GM23338 (cell line): ENCODE data around the gene MYL4. TPM values are rescaled to one million over a fixed set of nuclear protein-coding genes. Genes with fewer than 3 reads are reported as not detected.

Experiments
- ATAC-seq: fragments of 200-7000 bp; cut with Tn5 transposase; 3 replicates; pipeline ENCODE4 v1.9.1; 2020
- DNase-seq: peaks from one replicate; pipeline ENCODE4 v3.0.0-alpha.2; 2015; ENCODE audit warnings: low spot score
- H2AFZ ChIP-seq: fragments of 200-600 bp; sonication (generic); 2 replicates; pipeline ENCODE4 v1.8.0; 2016; ENCODE audit warnings: antibody characterized with exemption, mild to moderate bottlenecking, moderate library complexity
- H3F3A ChIP-seq: fragments of 200-600 bp; sonication (generic); replicated peaks from 2 replicates; pipeline ENCODE4 v1.8.0; 2017; ENCODE audit warnings: antibody characterized with exemption, mixed run types, low read depth
- H3K27ac ChIP-seq: fragments of 200-600 bp; sonication (generic); 2 replicates; pipeline ENCODE4 v1.6.1; 2016; ENCODE audit warnings: low read depth
- H3K27me3 ChIP-seq: fragments of 200-600 bp; sonication (generic); 2 replicates; pipeline ENCODE4 v1.8.0; 2016; ENCODE audit warnings: mild to moderate bottlenecking, mixed run types, moderate library complexity; ENCODE audit not compliant: insufficient read depth
- H3K36me3 ChIP-seq: fragments of 200-600 bp; sonication (generic); 2 replicates; pipeline ENCODE4 v1.8.0; 2016; ENCODE audit warnings: mild to moderate bottlenecking; ENCODE audit not compliant: insufficient read depth
- H3K4me1 ChIP-seq: fragments of 200-600 bp; sonication (generic); 2 replicates; pipeline ENCODE4 v1.8.0; 2016; ENCODE audit warnings: mild to moderate bottlenecking, moderate library complexity; ENCODE audit not compliant: insufficient read depth
- H3K4me2 ChIP-seq: fragments of 200-600 bp; sonication (generic); 2 replicates; pipeline ENCODE4 v1.7.1; 2017; ENCODE audit warnings: mixed run types
- H3K4me3 ChIP-seq: fragments of 200-600 bp; sonication (generic); 2 replicates; pipeline ENCODE4 v1.6.1; 2016; ENCODE audit warnings: mixed run types
- H3K79me2 ChIP-seq: fragments of 200-600 bp; sonication (generic); replicated peaks from 2 replicates; pipeline ENCODE4 v1.8.0; 2017; ENCODE audit warnings: mild to moderate bottlenecking; ENCODE audit not compliant: insufficient read depth
- H3K9me2 ChIP-seq: fragments of 200-600 bp; sonication (generic); 2 replicates; pipeline ENCODE4 v1.8.0; 2017; ENCODE audit not compliant: insufficient read depth
- H4K20me1 ChIP-seq: fragments of 200-600 bp; sonication (generic); replicated peaks from 2 replicates; pipeline ENCODE4 v1.8.0; 2017; ENCODE audit warnings: mild to moderate bottlenecking; ENCODE audit not compliant: insufficient read depth
- H3K27ac Mint-ChIP-seq: 2 replicates; pipeline ENCODE4 v1.8.0; 2020; ENCODE audit warnings: inconsistent platforms, mild to moderate bottlenecking, moderate library complexity, mixed read lengths
- H3K27me3 Mint-ChIP-seq: 3 replicates; pipeline ENCODE4 v1.8.0; 2022; ENCODE audit warnings: low read depth, mild to moderate bottlenecking, moderate library complexity, mixed read lengths, inconsistent platforms; ENCODE audit not compliant: insufficient read depth, poor library complexity
- H3K36me3 Mint-ChIP-seq: 3 replicates; pipeline ENCODE4 v1.8.0; 2021; ENCODE audit warnings: low read depth, mild to moderate bottlenecking, inconsistent platforms, moderate library complexity, mixed read lengths
- H3K4me1 Mint-ChIP-seq: 3 replicates; pipeline ENCODE4 v1.8.0; 2020; ENCODE audit warnings: mild to moderate bottlenecking, inconsistent platforms, mixed read lengths
- H3K4me3 Mint-ChIP-seq: 3 replicates; pipeline ENCODE4 v1.8.0; 2021; ENCODE audit warnings: moderate library complexity, mild to moderate bottlenecking, inconsistent platforms, mixed read lengths
- H3K9me3 Mint-ChIP-seq: 3 replicates; pipeline ENCODE4 v1.8.0; 2020; ENCODE audit warnings: moderate library complexity, mild to moderate bottlenecking, inconsistent platforms, mixed read lengths
- CREB1 ChIP-seq: fragments of 250-450 bp; sonication (Bioruptor Pico); IDR thresholded peaks from 2 replicates; pipeline ENCODE4 v1.5.0; 2020; ENCODE audit warnings: low read depth, mild to moderate bottlenecking, moderate library complexity
- EZH2 ChIP-seq: fragments of 200-600 bp; sonication (generic); IDR thresholded peaks from one replicate; pipeline ENCODE4 v1.8.0; 2017; ENCODE audit warnings: antibody characterized with exemption, mild to moderate bottlenecking, low read depth; ENCODE audit not compliant: unreplicated experiment
- EZH2phosphoT487 ChIP-seq: fragments of 200-600 bp; sonication (generic); IDR thresholded peaks from one replicate; pipeline ENCODE4 v1.8.1; 2018; ENCODE audit warnings: antibody characterized with exemption; ENCODE audit not compliant: unreplicated experiment
- JUNB ChIP-seq: IDR thresholded peaks from one replicate; pipeline ENCODE4 v1.6.1; 2016; ENCODE audit warnings: antibody characterized with exemption; ENCODE audit not compliant: unreplicated experiment
- NANOG ChIP-seq: IDR thresholded peaks from 2 replicates; pipeline ENCODE4 v1.6.1; 2016; ENCODE audit warnings: antibody characterized with exemption, borderline replicate concordance
- POLR2AphosphoS5 ChIP-seq: IDR thresholded peaks from 2 replicates; pipeline ENCODE4 v1.6.1; 2016; ENCODE audit warnings: antibody characterized with exemption, low read depth
- STAT1 ChIP-seq: IDR thresholded peaks from one replicate; pipeline ENCODE4 v1.6.1; 2016; ENCODE audit warnings: antibody characterized with exemption; ENCODE audit not compliant: unreplicated experiment
- ZNF114 ChIP-seq: fragments of 250-450 bp; sonication (Bioruptor Pico); IDR thresholded peaks from 2 replicates; pipeline ENCODE4 v1.5.0; 2020; ENCODE audit warnings: mild to moderate bottlenecking, moderate library complexity
- ZNF331 ChIP-seq: fragments of 250-450 bp; sonication (Bioruptor Pico); IDR thresholded peaks from 2 replicates; pipeline ENCODE4 v1.5.0; 2020; ENCODE audit warnings: low read depth, mild to moderate bottlenecking, moderate library complexity
- polyA plus RNA-seq: library from polyadenylated mRNA; unstranded; fragments of >200 nt; fragmentation: Nextera tagmentation; extraction: Ambion mirVana; gene quantifications from 2 replicates; pipeline ENCODE4 v1.2.1, GENCODE V29; 2016
- total RNA-seq: library from RNA; depleted of rRNA; stranded (reverse); fragments of >200 nt; shearing (Covaris generic); gene quantifications from 2 replicates; pipeline ENCODE4 v1.2.3, GENCODE V29; 2014
- TF ChIP-seq, protein P1 (sequence below): fragments of 250-450 bp; sonication (Bioruptor Pico); IDR thresholded peaks from 2 replicates; pipeline ENCODE4 v1.5.0; 2020; ENCODE audit warnings: mild to moderate bottlenecking, moderate library complexity
- TF ChIP-seq, protein P2 (sequence below): IDR thresholded peaks from 2 replicates; pipeline ENCODE4 v1.6.1; 2016; ENCODE audit warnings: antibody characterized with exemption
- TF ChIP-seq, protein P3 (sequence below): IDR thresholded peaks from one replicate; pipeline ENCODE4 v1.6.1; 2018; ENCODE audit warnings: antibody characterized with exemption; ENCODE audit not compliant: unreplicated experiment
- TF ChIP-seq, protein P4 (sequence below), 2 experiments: fragments of 200-600 bp in 1 of 2; sonication (generic) in 1 of 2; conservative IDR thresholded peaks; 2 replicates each; pipeline versions ENCODE4 v1.5.1 to v1.6.1; 2016 to 2017; ENCODE audit warnings: antibody characterized with exemption in 2 of 2, low read depth in 2 of 2, mild to moderate bottlenecking in 2 of 2, moderate library complexity in 1 of 2

Gene MYL4
- total and polyA plus RNA-seq, 2 experiments from 2014 or later: 0.44 TPM; not detected in 1

DNA sequence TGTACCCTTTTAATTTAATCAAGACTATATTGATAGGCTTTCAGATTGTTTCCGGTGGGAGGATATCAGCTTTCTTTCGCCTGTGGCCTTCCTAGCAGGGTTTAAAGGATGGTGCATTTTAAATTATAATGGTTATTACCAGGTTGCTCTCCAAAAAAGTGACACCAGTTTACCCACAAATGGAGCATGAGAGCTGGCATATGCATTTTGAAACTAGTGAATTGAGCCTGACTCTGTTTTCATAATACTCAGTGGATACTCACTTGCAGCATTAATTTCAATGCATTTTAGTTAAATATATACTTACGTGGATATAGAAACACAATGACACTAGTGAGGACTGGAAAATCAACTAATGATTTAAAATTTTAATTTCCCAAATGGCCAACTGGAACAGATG lies 5.8 kb downstream of the MYL4 start:
- TF ChIP-seq, protein P1, sequence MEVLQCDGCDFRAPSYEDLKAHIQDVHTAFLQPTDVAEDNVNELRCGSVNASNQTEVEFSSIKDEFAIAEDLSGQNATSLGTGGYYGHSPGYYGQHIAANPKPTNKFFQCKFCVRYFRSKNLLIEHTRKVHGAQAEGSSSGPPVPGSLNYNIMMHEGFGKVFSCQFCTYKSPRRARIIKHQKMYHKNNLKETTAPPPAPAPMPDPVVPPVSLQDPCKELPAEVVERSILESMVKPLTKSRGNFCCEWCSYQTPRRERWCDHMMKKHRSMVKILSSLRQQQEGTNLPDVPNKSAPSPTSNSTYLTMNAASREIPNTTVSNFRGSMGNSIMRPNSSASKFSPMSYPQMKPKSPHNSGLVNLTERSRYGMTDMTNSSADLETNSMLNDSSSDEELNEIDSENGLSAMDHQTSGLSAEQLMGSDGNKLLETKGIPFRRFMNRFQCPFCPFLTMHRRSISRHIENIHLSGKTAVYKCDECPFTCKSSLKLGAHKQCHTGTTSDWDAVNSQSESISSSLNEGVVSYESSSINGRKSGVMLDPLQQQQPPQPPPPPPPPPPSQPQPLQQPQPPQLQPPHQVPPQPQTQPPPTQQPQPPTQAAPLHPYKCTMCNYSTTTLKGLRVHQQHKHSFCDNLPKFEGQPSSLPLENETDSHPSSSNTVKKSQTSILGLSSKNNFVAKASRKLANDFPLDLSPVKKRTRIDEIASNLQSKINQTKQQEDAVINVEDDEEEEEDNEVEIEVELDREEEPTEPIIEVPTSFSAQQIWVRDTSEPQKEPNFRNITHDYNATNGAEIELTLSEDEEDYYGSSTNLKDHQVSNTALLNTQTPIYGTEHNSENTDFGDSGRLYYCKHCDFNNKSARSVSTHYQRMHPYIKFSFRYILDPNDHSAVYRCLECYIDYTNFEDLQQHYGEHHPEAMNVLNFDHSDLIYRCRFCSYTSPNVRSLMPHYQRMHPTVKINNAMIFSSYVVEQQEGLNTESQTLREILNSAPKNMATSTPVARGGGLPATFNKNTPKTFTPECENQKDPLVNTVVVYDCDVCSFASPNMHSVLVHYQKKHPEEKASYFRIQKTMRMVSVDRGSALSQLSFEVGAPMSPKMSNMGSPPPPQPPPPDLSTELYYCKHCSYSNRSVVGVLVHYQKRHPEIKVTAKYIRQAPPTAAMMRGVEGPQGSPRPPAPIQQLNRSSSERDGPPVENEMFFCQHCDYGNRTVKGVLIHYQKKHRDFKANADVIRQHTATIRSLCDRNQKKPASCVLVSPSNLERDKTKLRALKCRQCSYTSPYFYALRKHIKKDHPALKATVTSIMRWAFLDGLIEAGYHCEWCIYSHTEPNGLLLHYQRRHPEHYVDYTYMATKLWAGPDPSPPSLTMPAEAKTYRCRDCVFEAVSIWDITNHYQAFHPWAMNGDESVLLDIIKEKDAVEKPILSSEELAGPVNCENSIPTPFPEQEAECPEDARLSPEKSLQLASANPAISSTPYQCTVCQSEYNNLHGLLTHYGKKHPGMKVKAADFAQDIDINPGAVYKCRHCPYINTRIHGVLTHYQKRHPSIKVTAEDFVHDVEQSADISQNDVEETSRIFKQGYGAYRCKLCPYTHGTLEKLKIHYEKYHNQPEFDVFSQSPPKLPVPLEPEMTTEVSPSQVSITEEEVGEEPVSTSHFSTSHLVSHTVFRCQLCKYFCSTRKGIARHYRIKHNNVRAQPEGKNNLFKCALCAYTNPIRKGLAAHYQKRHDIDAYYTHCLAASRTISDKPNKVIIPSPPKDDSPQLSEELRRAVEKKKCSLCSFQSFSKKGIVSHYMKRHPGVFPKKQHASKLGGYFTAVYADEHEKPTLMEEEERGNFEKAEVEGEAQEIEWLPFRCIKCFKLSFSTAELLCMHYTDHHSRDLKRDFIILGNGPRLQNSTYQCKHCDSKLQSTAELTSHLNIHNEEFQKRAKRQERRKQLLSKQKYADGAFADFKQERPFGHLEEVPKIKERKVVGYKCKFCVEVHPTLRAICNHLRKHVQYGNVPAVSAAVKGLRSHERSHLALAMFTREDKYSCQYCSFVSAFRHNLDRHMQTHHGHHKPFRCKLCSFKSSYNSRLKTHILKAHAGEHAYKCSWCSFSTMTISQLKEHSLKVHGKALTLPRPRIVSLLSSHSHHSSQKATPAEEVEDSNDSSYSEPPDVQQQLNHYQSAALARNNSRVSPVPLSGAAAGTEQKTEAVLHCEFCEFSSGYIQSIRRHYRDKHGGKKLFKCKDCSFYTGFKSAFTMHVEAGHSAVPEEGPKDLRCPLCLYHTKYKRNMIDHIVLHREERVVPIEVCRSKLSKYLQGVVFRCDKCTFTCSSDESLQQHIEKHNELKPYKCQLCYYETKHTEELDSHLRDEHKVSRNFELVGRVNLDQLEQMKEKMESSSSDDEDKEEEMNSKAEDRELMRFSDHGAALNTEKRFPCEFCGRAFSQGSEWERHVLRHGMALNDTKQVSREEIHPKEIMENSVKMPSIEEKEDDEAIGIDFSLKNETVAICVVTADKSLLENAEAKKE (CRISPR knock-in tag): no peak
- TF ChIP-seq JUNB: no peak
- TF ChIP-seq, protein P2, sequence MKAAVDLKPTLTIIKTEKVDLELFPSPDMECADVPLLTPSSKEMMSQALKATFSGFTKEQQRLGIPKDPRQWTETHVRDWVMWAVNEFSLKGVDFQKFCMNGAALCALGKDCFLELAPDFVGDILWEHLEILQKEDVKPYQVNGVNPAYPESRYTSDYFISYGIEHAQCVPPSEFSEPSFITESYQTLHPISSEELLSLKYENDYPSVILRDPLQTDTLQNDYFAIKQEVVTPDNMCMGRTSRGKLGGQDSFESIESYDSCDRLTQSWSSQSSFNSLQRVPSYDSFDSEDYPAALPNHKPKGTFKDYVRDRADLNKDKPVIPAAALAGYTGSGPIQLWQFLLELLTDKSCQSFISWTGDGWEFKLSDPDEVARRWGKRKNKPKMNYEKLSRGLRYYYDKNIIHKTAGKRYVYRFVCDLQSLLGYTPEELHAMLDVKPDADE: no peak
- no peak for TF ChIP-seq ZNF114 (CRISPR knock-in tag)
- TF ChIP-seq EZH2: no peak
- no peak for TF ChIP-seq CREB1 (CRISPR knock-in tag)
- TF ChIP-seq NANOG: no peak
- TF ChIP-seq POLR2AphosphoS5: no peak
- TF ChIP-seq, protein P3, sequence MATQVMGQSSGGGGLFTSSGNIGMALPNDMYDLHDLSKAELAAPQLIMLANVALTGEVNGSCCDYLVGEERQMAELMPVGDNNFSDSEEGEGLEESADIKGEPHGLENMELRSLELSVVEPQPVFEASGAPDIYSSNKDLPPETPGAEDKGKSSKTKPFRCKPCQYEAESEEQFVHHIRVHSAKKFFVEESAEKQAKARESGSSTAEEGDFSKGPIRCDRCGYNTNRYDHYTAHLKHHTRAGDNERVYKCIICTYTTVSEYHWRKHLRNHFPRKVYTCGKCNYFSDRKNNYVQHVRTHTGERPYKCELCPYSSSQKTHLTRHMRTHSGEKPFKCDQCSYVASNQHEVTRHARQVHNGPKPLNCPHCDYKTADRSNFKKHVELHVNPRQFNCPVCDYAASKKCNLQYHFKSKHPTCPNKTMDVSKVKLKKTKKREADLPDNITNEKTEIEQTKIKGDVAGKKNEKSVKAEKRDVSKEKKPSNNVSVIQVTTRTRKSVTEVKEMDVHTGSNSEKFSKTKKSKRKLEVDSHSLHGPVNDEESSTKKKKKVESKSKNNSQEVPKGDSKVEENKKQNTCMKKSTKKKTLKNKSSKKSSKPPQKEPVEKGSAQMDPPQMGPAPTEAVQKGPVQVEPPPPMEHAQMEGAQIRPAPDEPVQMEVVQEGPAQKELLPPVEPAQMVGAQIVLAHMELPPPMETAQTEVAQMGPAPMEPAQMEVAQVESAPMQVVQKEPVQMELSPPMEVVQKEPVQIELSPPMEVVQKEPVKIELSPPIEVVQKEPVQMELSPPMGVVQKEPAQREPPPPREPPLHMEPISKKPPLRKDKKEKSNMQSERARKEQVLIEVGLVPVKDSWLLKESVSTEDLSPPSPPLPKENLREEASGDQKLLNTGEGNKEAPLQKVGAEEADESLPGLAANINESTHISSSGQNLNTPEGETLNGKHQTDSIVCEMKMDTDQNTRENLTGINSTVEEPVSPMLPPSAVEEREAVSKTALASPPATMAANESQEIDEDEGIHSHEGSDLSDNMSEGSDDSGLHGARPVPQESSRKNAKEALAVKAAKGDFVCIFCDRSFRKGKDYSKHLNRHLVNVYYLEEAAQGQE: no peak
- no peak for TF ChIP-seq EZH2phosphoT487
- TF ChIP-seq, protein P4, sequence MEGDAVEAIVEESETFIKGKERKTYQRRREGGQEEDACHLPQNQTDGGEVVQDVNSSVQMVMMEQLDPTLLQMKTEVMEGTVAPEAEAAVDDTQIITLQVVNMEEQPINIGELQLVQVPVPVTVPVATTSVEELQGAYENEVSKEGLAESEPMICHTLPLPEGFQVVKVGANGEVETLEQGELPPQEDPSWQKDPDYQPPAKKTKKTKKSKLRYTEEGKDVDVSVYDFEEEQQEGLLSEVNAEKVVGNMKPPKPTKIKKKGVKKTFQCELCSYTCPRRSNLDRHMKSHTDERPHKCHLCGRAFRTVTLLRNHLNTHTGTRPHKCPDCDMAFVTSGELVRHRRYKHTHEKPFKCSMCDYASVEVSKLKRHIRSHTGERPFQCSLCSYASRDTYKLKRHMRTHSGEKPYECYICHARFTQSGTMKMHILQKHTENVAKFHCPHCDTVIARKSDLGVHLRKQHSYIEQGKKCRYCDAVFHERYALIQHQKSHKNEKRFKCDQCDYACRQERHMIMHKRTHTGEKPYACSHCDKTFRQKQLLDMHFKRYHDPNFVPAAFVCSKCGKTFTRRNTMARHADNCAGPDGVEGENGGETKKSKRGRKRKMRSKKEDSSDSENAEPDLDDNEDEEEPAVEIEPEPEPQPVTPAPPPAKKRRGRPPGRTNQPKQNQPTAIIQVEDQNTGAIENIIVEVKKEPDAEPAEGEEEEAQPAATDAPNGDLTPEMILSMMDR (conservative IDR thresholded peaks at IDR 0.05; ENCODE audit: low read depth in 2 of 2): no peak
- no peak for TF ChIP-seq ZNF331 (CRISPR knock-in tag)
- no peak for TF ChIP-seq STAT1
- H3K36me3 ChIP-seq: no peaks in the 10 kb centered on the region
- no peak overlapping the region for H3K27ac Mint-ChIP-seq
- H3K4me1 Mint-ChIP-seq: peaks cover under 1% of the 10 kb centered on the region; the same call in 2 of the 3 replicates
- DNase-seq (no peak), ATAC-seq (no peak)
- H3K4me3 Mint-ChIP-seq: no peak overlapping the region
- no peaks in the 10 kb centered on the region for H3K9me2 ChIP-seq
- H3K79me2 ChIP-seq: no peaks in the 10 kb centered on the region
- no peaks in the 10 kb centered on the region for H3F3A ChIP-seq
- H3K27ac ChIP-seq: no peak overlapping the region
- H3K4me3 ChIP-seq: no peak overlapping the region
- H2AFZ ChIP-seq: no peak overlapping the region
- H4K20me1 ChIP-seq: no peaks in the 10 kb centered on the region
- H3K27me3 Mint-ChIP-seq: peaks cover 6% of the 10 kb centered on the region
- H3K4me2 ChIP-seq: no peak overlapping the region
- H3K27me3 ChIP-seq: no peaks in the 10 kb centered on the region
- no peaks in the 10 kb centered on the region for H3K36me3 Mint-ChIP-seq
- H3K4me1 ChIP-seq: peaks cover 1% of the 10 kb centered on the region; the same call in 1 of the 2 replicates
- no peaks in the 10 kb centered on the region for H3K9me3 Mint-ChIP-seq
